ENCODE results near the gene F2. TPM values are rescaled to one million over a fixed set of nuclear protein-coding genes. Genes with fewer than 3 reads are reported as not detected.
A peak's percentile ranks its signal among the peaks of the same experiment; 100 is the strongest.

The F2 gene
- total and polyA plus RNA-seq, 2 of the 13 experiments (the other 11 are each of a cell fraction or from before 2014, with no cell fraction given), result 330 to 801 TPM

GRCh38 chr11:46700241-46701077, 18.6 kb upstream of the F2 start, which contains the start of the genes ARHGAP1 and ZNF408 (continued):
- peak; percentile 31 for TF ChIP-seq ARID5B (CRISPR knock-in tag; IDR thresholded peaks at IDR 0.05)
- TF ChIP-seq MAX (IDR thresholded peaks at IDR 0.05), result peak; percentile 82
- 0 out of 2 replicates have a peak, but pooled peaks have one; percentile 31 for TF ChIP-seq ZNF784 (CRISPR knock-in tag; IDR thresholded peaks at IDR 0.05; ENCODE audit: borderline replicate concordance)
- TF ChIP-seq ZNF670 (CRISPR knock-in tag; IDR thresholded peaks at IDR 0.05; ENCODE audit: borderline replicate concordance), result peak; percentile 51; the same call in 1 of the 2 replicates
- no peak for TF ChIP-seq PLRG1 (conservative IDR thresholded peaks at IDR 0.05)
- peak; percentile 39; the same call in 1 of the 2 replicates for TF ChIP-seq GATA4 (IDR thresholded peaks at IDR 0.05; ENCODE audit: borderline replicate concordance, low read depth)
- peak; percentile 47; the same call in 1 of the 2 replicates for TF ChIP-seq HMGXB3 (CRISPR knock-in tag; IDR thresholded peaks at IDR 0.05; ENCODE audit: borderline replicate concordance)
- peak; percentile 91; the same call in 1 of the 2 replicates for TF ChIP-seq ZC3H13 (CRISPR knock-in tag; IDR thresholded peaks at IDR 0.05)
- peak; percentile 91 for TF ChIP-seq REPIN1 (CRISPR knock-in tag; IDR thresholded peaks at IDR 0.05; ENCODE audit: borderline replicate concordance, low read depth)
- TF ChIP-seq ZNF10 (CRISPR knock-in tag; IDR thresholded peaks at IDR 0.05; ENCODE audit: borderline replicate concordance, low read depth), result no peak
- peak; percentile 55; the same call in 1 of the 2 replicates for TF ChIP-seq TFDP1 (CRISPR knock-in tag; IDR thresholded peaks at IDR 0.05; ENCODE audit: borderline replicate concordance)
- peak; percentile 85 for TF ChIP-seq GABPA (IDR thresholded peaks at IDR 0.05; ENCODE audit: low read depth, low read length)
- TF ChIP-seq GABPA (CRISPR knock-in tag; IDR thresholded peaks at IDR 0.05; ENCODE audit: low read depth), result peak; percentile 98
- TF ChIP-seq UBTF (CRISPR knock-in tag; IDR thresholded peaks at IDR 0.05), result peak; percentile 84
